Measurements from ENCODE around the gene ADSL. TPM values are rescaled to one million over a fixed set of nuclear protein-coding genes. Genes with fewer than 3 reads are reported as not detected.

ADSL gene
- total and polyA plus RNA-seq, 12 donors = 29.3 to 101 (median 53.9) TPM

DNA sequence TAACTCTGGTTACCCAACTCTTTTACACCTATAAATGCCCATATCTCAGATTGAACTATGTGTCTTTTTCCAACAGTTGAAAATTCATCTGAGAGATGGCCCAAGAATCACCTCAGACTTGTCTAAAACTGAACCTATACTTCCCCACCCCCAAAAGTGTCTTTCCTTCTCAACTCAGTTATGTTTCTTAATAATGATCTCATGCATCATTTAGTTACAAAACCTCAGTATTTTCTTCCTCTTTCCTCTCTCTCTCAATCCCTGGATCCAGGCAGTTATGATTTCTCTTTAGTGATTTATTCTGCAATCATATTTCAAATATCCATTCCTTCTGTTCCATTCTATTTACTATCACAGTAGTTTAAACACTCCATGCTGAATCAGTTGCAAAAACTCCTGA, 32.3 kb upstream of the ADSL start:
- H3K27ac ChIP-seq = no peak overlapping the region
- DNase-seq = no peak
- TF ChIP-seq, protein P1, sequence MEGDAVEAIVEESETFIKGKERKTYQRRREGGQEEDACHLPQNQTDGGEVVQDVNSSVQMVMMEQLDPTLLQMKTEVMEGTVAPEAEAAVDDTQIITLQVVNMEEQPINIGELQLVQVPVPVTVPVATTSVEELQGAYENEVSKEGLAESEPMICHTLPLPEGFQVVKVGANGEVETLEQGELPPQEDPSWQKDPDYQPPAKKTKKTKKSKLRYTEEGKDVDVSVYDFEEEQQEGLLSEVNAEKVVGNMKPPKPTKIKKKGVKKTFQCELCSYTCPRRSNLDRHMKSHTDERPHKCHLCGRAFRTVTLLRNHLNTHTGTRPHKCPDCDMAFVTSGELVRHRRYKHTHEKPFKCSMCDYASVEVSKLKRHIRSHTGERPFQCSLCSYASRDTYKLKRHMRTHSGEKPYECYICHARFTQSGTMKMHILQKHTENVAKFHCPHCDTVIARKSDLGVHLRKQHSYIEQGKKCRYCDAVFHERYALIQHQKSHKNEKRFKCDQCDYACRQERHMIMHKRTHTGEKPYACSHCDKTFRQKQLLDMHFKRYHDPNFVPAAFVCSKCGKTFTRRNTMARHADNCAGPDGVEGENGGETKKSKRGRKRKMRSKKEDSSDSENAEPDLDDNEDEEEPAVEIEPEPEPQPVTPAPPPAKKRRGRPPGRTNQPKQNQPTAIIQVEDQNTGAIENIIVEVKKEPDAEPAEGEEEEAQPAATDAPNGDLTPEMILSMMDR (IDR thresholded peaks at IDR 0.05) = no peak
- ATAC-seq = no peak
- intact Hi-C loops (cut with DNase I) = no loop called here
- no peaks in the 10 kb centered on the region for H3K27me3 ChIP-seq
- peaks cover 0 to 19% (median 0%) of the 10 kb centered on the region in 9 donors for H3K4me1 ChIP-seq
- H3K4me3 ChIP-seq = no peak overlapping the region
- H3K36me3 ChIP-seq = peaks cover 0 to 100% (median 87%) of the 10 kb centered on the region in 9 donors
- no peaks in the 10 kb centered on the region for H3K9me3 ChIP-seq

DNA sequence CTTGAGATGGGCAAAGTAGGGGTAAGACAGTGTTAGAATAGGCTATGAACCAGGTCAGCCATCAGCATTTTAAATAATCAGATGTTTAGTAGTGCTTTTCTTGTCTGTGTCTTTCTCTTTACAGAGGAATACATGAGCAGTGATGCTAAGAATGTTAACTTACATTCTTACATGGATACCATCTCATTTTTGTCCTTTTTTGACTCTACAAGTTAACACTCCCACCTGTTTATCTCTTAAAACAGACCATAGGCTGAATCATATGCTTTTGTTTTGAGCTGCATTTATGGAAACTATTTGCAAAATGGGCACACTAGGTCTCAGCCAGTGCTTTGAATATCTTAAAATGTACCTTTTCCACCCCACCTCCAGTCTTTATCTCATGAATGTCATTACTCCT, 25.6 kb upstream of the ADSL start:
- no peak overlapping the region for H3K27ac ChIP-seq

DNA sequence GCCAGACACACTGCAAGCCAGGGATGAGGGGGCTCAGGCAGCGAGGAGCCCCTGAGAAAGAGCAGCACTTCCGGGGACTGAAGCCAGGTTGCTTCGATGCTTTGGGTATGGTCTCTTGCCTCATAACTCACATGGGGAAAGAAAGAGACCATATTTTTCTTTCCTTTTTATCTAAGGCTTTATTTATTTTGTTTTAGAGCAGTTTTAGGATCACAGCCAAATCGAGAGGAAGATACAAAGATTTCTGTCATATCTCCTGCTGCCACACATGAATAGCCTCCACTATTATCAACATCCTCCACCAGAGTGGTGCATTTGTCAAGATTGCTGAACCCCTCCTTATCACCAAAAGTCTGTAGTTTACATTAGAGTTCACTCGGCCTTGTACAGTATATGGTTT, 24.3 kb upstream of the ADSL start:
- WGBS, 2 donors = 66 to 72% methylated on average over 5 of the region's 5 CpGs

More for the DNA sequence above, 25.6 kb upstream of the ADSL start:
- Histone ChIP-seq H3K4me3 (no peak overlapping the region), H3K4me1 (peaks cover 0 to 4% (median 0%) of the 10 kb centered on the region in 9 donors), H3K27me3 (no peaks in the 10 kb centered on the region), H3K9me3 (no peaks in the 10 kb centered on the region), H3K36me3 (peaks cover 0 to 100% (median 73%) of the 10 kb centered on the region in 9 donors)
- intact Hi-C loops (cut with DNase I) = no loop called here
- no peak for ATAC-seq
- no peak for DNase-seq
- TF ChIP-seq, protein P1 (IDR thresholded peaks at IDR 0.05) = no peak

DNA sequence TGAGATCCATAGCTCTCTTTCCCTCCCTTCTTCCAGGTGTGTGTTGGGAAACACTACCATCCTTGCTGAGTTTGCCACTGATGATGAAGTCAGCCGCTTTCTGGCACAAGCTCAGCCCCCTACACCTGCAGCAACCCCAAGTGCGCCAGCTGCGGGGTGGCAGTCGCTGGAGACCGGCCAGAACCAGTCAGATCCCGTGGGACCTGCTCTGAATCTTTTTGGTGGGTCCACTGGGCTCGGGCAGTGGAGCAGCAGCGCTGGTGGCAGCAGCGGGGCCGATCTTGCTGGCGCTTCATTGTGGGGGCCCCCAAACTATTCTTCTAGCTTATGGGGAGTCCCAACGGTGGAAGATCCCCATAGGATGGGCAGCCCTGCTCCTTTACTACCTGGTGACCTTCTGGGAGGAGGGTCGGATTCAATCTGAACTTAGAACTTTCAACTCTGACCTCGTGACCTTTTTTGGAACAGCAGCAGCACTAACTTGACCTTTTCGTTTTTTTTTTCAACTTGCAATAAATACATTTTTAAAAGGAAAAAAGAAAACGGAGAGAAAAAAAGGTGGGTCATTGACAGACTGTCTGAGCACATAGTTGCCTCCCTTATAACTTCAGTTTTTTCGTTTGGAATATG, 23.4 kb upstream of the ADSL start:
- TF ChIP-seq, protein P1 (IDR thresholded peaks at IDR 0.05) = no peak
- ATAC-seq = no peak
- Histone ChIP-seq H3K27me3 (no peaks in the 10 kb centered on the region), H3K9me3 (no peaks in the 10 kb centered on the region), H3K27ac (peak overlapping the region in 1 of 10 donors; percentile 75), H3K4me3 (no peak overlapping the region), H3K36me3 (peaks cover 0 to 93% (median 53%) of the 10 kb centered on the region in 9 donors), H3K4me1 (peaks cover 0 to 22% (median 13%) of the 10 kb centered on the region in 9 donors)
- no peak for DNase-seq
- WGBS, 2 donors = 93 to 94% methylated on average over 17 of the region's 17 CpGs
- intact Hi-C loops (cut with DNase I) = no loop called here

More for the DNA sequence above, 24.3 kb upstream of the ADSL start:
- Histone ChIP-seq H3K4me3 (no peak overlapping the region), H3K36me3 (peaks cover 0 to 94% (median 62%) of the 10 kb centered on the region in 9 donors), H3K4me1 (peaks cover 0 to 13% (median 5%) of the 10 kb centered on the region in 9 donors), H3K27me3 (no peaks in the 10 kb centered on the region), H3K9me3 (no peaks in the 10 kb centered on the region), H3K27ac (no peak overlapping the region)
- TF ChIP-seq, protein P1 (IDR thresholded peaks at IDR 0.05) = no peak
- ATAC-seq (no peak), DNase-seq (no peak)
- intact Hi-C loops (cut with DNase I) = no loop called here

Data from heart right ventricle (tissue), 16 donors.